SJCRH30 (cell line): ENCODE results near the gene IQCN. TPM values are rescaled to one million over a fixed set of nuclear protein-coding genes. Genes with fewer than 3 reads are reported as not detected.
"Not testable (repeated sequence)": the region's sequence is repeated elsewhere in the genome, so short reads cannot be mapped to it uniquely, and the experiment has no call there.

Experiments used
- DNase-seq, 2 experiments: peaks; one replicate each; pipeline ENCODE4 v3.0.0-alpha.2; 2015 to 2020
- H3K27ac ChIP-seq: fragments of 250-450 bp; sonication (Bioruptor Pico); 2 replicates; pipeline ENCODE4 v1.5.1; 2020; ENCODE audit warnings: mild to moderate bottlenecking, moderate library complexity
- H3K27me3 ChIP-seq: fragments of 250-450 bp; sonication (Bioruptor Pico); 2 replicates; pipeline ENCODE4 v1.5.1; 2020; ENCODE audit warnings: mild to moderate bottlenecking, moderate library complexity
- H3K36me3 ChIP-seq: fragments of 250-450 bp; sonication (Bioruptor Pico); 2 replicates; pipeline ENCODE4 v1.5.1; 2020; ENCODE audit warnings: mild to moderate bottlenecking, moderate library complexity
- H3K4me1 ChIP-seq: fragments of 250-450 bp; sonication (Bioruptor Pico); 2 replicates; pipeline ENCODE4 v1.5.1; 2020; ENCODE audit warnings: mild to moderate bottlenecking, moderate library complexity
- H3K4me3 ChIP-seq: fragments of 250-450 bp; sonication (Bioruptor Pico); 2 replicates; pipeline ENCODE4 v1.5.1; 2020; ENCODE audit warnings: mild to moderate bottlenecking, moderate library complexity
- H3K9me3 ChIP-seq: fragments of 250-450 bp; sonication (Bioruptor Pico); replicated peaks from 2 replicates; pipeline ENCODE4 v1.5.1; 2020; ENCODE audit warnings: mild to moderate bottlenecking, moderate library complexity
- total RNA-seq: library from RNA; depleted of rRNA; stranded (reverse); fragments of >200 nt; shearing (Covaris generic); gene quantifications from 2 replicates; pipeline ENCODE4 v1.2.3, GENCODE V29; 2014; rRNA removed

The IQCN gene
- total RNA-seq, 1 experiment from 2014 or later: 0.06 TPM

DNA sequence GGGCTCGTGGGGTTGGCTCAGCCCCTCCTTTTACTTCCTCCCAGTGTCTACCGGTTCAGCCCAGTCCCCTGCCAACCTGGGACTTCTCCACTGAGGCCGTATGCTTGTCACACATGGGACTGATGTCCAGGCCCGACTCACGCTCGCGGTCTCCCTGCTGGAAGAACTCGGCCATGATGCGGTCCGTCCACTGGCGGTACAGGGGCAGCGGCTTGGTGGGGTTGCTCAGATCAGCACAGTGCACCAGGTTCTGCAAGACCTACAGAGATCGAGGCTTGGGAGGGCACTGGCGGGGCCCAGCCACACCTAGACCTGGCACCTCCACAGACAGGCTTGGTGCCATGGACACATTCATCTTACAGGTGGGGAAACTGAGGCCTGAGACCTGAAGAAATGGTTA, 62.6 kb downstream of the IQCN start:
- Histone ChIP-seq H3K27me3 (no peaks in the 10 kb centered on the region), H3K4me1 (no peaks in the 10 kb centered on the region), H3K27ac (no peak overlapping the region), H3K9me3 (no peaks in the 10 kb centered on the region), H3K36me3 (no peaks in the 10 kb centered on the region), H3K4me3 (no peak overlapping the region)
- no peak for DNase-seq

DNA sequence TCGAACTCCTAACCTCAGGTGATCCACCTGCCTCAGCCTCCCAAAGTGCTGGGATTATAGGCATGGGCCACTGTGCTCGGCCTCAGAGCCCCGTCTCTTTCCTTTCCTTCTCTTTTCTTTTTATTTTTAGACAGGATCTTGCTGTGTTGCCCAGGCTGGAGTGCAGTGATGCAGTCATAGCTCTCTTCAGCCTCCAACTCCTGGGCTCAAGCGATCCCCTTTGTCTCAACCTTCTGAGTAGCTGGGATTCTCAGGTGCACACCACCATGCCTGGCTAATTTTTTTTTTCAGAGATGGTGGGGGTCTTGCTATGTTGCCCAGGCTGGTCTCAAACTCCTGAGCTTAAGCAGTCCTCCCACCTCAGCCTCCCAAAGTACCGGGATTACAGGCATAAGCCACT, 64.3 kb downstream of the IQCN start:
- not testable (repeated sequence) for H3K9me3 ChIP-seq, H3K4me1 ChIP-seq, H3K36me3 ChIP-seq, H3K27ac ChIP-seq, DNase-seq, H3K4me3 ChIP-seq, H3K27me3 ChIP-seq

DNA sequence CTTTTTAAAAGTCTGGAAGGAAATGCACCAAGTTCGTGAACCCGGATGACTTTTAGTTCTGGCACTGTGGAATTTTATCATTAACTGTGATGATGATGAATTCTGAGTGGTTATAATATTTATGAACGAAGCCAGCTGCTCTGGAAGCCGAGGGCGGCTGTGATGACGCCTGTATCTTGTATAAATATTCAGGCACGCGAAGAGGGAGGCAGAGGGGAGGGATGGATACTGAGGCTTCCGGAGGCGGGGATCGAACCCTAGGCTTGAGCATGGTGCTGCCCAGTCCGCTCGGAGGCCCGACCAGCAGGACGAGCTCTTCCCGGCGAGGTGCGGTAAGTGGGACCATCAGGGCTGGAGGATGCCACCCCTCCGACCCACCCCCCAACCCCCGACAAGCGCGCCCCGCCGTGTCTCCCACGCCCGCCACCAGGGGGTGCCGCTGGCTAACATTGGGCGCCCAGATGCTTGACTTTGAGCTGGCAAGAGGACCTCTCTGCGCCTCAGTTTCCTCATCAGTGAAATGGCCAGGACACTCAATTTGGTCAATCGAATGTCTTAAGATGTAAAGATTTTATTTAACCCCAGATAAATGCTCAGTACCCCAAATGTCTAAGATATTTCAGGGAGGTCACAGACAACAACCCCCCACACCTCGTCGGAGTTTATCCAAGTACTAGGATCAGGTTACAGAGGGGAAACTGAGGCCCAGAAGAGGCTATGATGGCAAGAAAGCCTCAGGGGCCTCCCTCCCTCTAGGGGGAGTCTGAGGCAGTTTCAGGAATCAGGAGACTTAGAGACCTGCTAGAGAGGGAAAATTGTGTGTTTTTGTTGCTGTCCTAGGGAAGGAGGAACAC, 65.9 kb downstream of the IQCN start:
- peak; percentile 42 to 65 for DNase-seq
- Histone ChIP-seq H3K4me1 (no peaks in the 10 kb centered on the region; the same call in 1 of the 2 replicates), H3K4me3 (no peak overlapping the region), H3K27me3 (no peaks in the 10 kb centered on the region), H3K27ac (no peak overlapping the region), H3K36me3 (no peaks in the 10 kb centered on the region), H3K9me3 (no peaks in the 10 kb centered on the region)

Other genes starting within 250 kb of the IQCN start
- not detected in 2 replicates for gene IL12RB1, start 187.5 kb downstream of the IQCN start, total RNA-seq
- 4.3 and 4.5 TPM in 2 replicates for gene MAST3, start 176.7 kb downstream of the IQCN start, total RNA-seq
- gene PIK3R2, start 121.3 kb downstream of the IQCN start, total RNA-seq: 35.0 and 39.0 TPM in 2 replicates
- gene IFI30, start 100.6 kb downstream of the IQCN start, total RNA-seq: 0.67 and 1.2 TPM in 2 replicates
- 31.3 and 31.7 TPM in 2 replicates for gene MPV17L2, start 81.2 kb downstream of the IQCN start, total RNA-seq
- 2.3 and 2.7 TPM in 2 replicates for gene RAB3A, start 70.4 kb downstream of the IQCN start, total RNA-seq
- 0.81 and 1.3 TPM in 2 replicates for gene PDE4C, start 48.0 kb downstream of the IQCN start, total RNA-seq
- 70.1 and 94.9 TPM in 2 replicates for gene JUND, start 7.2 kb upstream of the IQCN start, total RNA-seq
- 378 and 427 TPM in 2 replicates for gene LSM4, start 48.6 kb upstream of the IQCN start, total RNA-seq
- gene PGPEP1, start 66.1 kb upstream of the IQCN start, total RNA-seq: 8.7 and 11.7 TPM in 2 replicates
- gene GDF15, start 111.7 kb upstream of the IQCN start, total RNA-seq: 17.5 and 27.1 TPM in 2 replicates
- gene LRRC25, start 123.2 kb upstream of the IQCN start, total RNA-seq: not detected in 2 replicates
- 63.0 and 73.0 TPM in 2 replicates for gene SSBP4, start 144.9 kb upstream of the IQCN start, total RNA-seq
- gene ISYNA1, start 163.7 kb upstream of the IQCN start, total RNA-seq: 7.4 and 7.5 TPM in 2 replicates
- gene ELL, start 247.6 kb upstream of the IQCN start, total RNA-seq: 9.1 and 10.1 TPM in 2 replicates